ENCODE results near the gene TNFSF9. TPM values are rescaled to one million over a fixed set of nuclear protein-coding genes. Genes with fewer than 3 reads are reported as not detected.

TNFSF9 gene
- total and polyA plus RNA-seq, 2 of the 8 experiments (the other 6 are each of a cell fraction or from before 2014, with no cell fraction given) = 1.7 to 4.4 TPM

DNA sequence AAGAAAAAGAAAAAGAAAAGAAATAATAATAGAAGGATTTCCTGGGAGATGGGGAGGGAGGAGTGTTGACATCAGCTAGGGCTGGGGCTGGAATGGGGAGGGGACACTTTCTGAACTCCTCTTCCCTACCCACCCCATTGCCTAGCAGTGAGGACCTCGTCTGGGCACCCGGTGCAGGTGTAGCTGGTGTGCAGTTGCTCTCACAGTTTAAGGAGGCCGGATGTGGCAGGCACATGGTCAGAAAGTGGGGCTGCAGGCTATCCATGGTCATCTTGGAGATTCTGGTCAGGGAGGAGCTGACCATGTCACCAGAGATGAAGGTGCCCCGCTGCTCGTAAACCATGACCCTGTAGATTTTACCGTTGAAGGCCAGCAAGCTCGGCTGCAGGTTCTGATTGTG lies 20.2 kb upstream of the TNFSF9 start:
- POLR2A ChIA-PET (ENCODE audit: partially characterized antibody) = no interaction called here
- WGBS, 2 experiments (ENCODE audit: extremely low coverage in 1 of 2, insufficient coverage in 1 of 2, insufficient read length in 1 of 2, insufficient replicate concordance in 2 of 2, low coverage in 1 of 2, low lambda C conversion rate in 2 of 2, missing lambda C conversion rate in 1 of 2) = 88% methylated on average over 7 of the region's 7 CpGs; no CpG with 5 or more reads in 1 of the 2 experiments
- no peak overlapping the region for H4K91ac ChIP-seq (replicated peaks; ENCODE audit: insufficient read length, low read length)
- no peak overlapping the region for H2AFZ ChIP-seq (ENCODE audit: low read length)
- H2BK120ac ChIP-seq (replicated peaks; ENCODE audit: low read depth, low read length) = no peak overlapping the region
- H4K20me1 ChIP-seq (replicated peaks in 1 of 2; ENCODE audit: control insufficient read depth in 1 of 2, insufficient read depth in 2 of 2, low read length in 2 of 2) = no peaks in the 10 kb centered on the region
- no peak overlapping the region for H2BK5ac ChIP-seq (ENCODE audit: low read depth, low read length)
- no peak overlapping the region for H2BK15ac ChIP-seq (ENCODE audit: low read length)
- H3K4me2 ChIP-seq (ENCODE audit: insufficient read depth in 1 of 2, low read depth in 2 of 2, low read length in 2 of 2) = no peak overlapping the region
- no peak overlapping the region for H3K9ac ChIP-seq (replicated peaks in 1 of 4; ENCODE audit: extremely low read depth in 1 of 4, low read depth in 3 of 4, low read length in 3 of 4)
- no peaks in the 10 kb centered on the region for H3K79me1 ChIP-seq (ENCODE audit: low read depth, low read length)
- FAIRE-seq = no peak
- H2BK20ac ChIP-seq (ENCODE audit: low read length) = no peak overlapping the region
- no peak overlapping the region for H3K23ac ChIP-seq (ENCODE audit: insufficient read length)
- no peaks in the 10 kb centered on the region for H3K4me1 ChIP-seq (replicated peaks in 1 of 4; ENCODE audit: control insufficient read depth in 3 of 4, insufficient read depth in 4 of 4, low read length in 3 of 4)
- no peak overlapping the region for H3K4ac ChIP-seq (replicated peaks; ENCODE audit: insufficient read length, low read depth, low read length)
- CTCF ChIA-PET (ENCODE audit: partially characterized antibody) = no interaction called here
- no peak overlapping the region for H3K56ac ChIP-seq (replicated peaks; ENCODE audit: insufficient read length, low read depth, low read length)
- H4K5ac ChIP-seq (ENCODE audit: insufficient read length, low read depth, low read length) = no peak overlapping the region
- no peaks in the 10 kb centered on the region for H3K23me2 ChIP-seq (ENCODE audit: low read depth, low read length)
- no peak overlapping the region for H3K18ac ChIP-seq (ENCODE audit: extremely low read depth, low read length)
- H2AK5ac ChIP-seq (ENCODE audit: low read depth, low read length) = no peak overlapping the region
- H2BK12ac ChIP-seq (ENCODE audit: low read depth, low read length) = no peak overlapping the region
- no peaks in the 10 kb centered on the region for H3K36me3 ChIP-seq (ENCODE audit: control insufficient read depth in 2 of 4, insufficient read depth in 4 of 4, low read length in 3 of 4)
- no peaks in the 10 kb centered on the region for H3K79me2 ChIP-seq (ENCODE audit: control insufficient read depth in 1 of 2, insufficient read depth in 2 of 2, low read length in 2 of 2)
- no peak overlapping the region for H3K14ac ChIP-seq (ENCODE audit: insufficient read length)
- H3K9me3 ChIP-seq (ENCODE audit: insufficient read depth in 2 of 2, low read depth in 1 of 2, low read length in 1 of 2) = no peaks in the 10 kb centered on the region
- H4K8ac ChIP-seq (ENCODE audit: extremely low read depth, insufficient read depth, low read length) = no peak overlapping the region
- H3K27ac ChIP-seq (ENCODE audit: low read depth, low read length) = no peak overlapping the region
- DNase-seq (ENCODE audit: low read depth in 1 of 2, low spot score in 2 of 2) = no peak
- H3K27me3 ChIP-seq (replicated peaks in 1 of 4; ENCODE audit: control insufficient read depth in 3 of 4, extremely low read depth in 1 of 4, insufficient read depth in 3 of 4, low read length in 3 of 4) = no peaks in the 10 kb centered on the region
- H3K4me3 ChIP-seq (ENCODE audit: extremely low read depth in 1 of 4, insufficient read depth in 2 of 4, low read depth in 3 of 4, low read length in 4 of 4) = no peak overlapping the region
- TF ChIP-seq TBP (IDR thresholded peaks at IDR 0.05; ENCODE audit: low read depth, low read length) (no peak), PHF8 (conservative IDR thresholded peaks at IDR 0.05; ENCODE audit: low read depth, low read length) (no peak), CREB1 (IDR thresholded peaks at IDR 0.05) (no peak), GABPA (IDR thresholded peaks at IDR 0.05; ENCODE audit: borderline replicate concordance, insufficient read depth, low read length) (no peak), KDM4A (IDR thresholded peaks at IDR 0.05; ENCODE audit: low read depth, low read length, severe bottlenecking) (no peak), HDAC6 (IDR thresholded peaks at IDR 0.05; ENCODE audit: low read depth, low read length) (no peak), SAP30 (IDR thresholded peaks at IDR 0.05; ENCODE audit: insufficient read depth, insufficient replicate concordance, low read length) (no peak), ASH2L (IDR thresholded peaks at IDR 0.05; ENCODE audit: low read length) (no peak), SUZ12 (IDR thresholded peaks at IDR 0.05; ENCODE audit: low read length) (no peak), GTF2F1 (IDR thresholded peaks at IDR 0.05; ENCODE audit: borderline replicate concordance, low read depth, low read length) (no peak), SIRT6 (IDR thresholded peaks at IDR 0.05; ENCODE audit: low read length) (no peak), RBBP5 (IDR thresholded peaks at IDR 0.05; ENCODE audit: borderline replicate concordance, low read depth, low read length) (no peak)

Data from H1 (cell line).